T-helper 17 cell (primary cell): ENCODE measurements around the gene RABL3. TPM values are rescaled to one million over a fixed set of nuclear protein-coding genes. Genes with fewer than 3 reads are reported as not detected.
"Not testable (repeated sequence)": the region's sequence is repeated elsewhere in the genome, so short reads cannot be mapped to it uniquely, and the experiment has no call there.

Experiments used
- ATAC-seq: fragments of 150-1000 bp; cut with Tn5 transposase; 2 replicates; pipeline ENCODE4 v1.10.0; 2021; ENCODE audit warnings: mild to moderate bottlenecking, moderate library complexity
- DNase-seq, 3 donors: peaks; one replicate each; pipeline versions ENCODE4 v3.0.0 to v3.0.0-alpha.2; 2020 to 2021
- H3K9me3 ChIP-seq: one replicate; pipeline ENCODE4 v1.7.0; 2013; ENCODE audit warnings: low read length, mild to moderate bottlenecking; ENCODE audit not compliant: control insufficient read depth, poor library complexity, severe bottlenecking
- H3K27ac Mint-ChIP-seq: one replicate; pipeline ENCODE4 v1.8.0; 2022; ENCODE audit warnings: mild to moderate bottlenecking, moderate library complexity, mixed read lengths
- H3K27me3 Mint-ChIP-seq: one replicate; pipeline ENCODE4 v1.8.0; 2022; ENCODE audit warnings: mixed read lengths
- H3K36me3 Mint-ChIP-seq: one replicate; pipeline ENCODE4 v1.8.0; 2022; ENCODE audit warnings: low read depth, mixed read lengths
- H3K4me1 Mint-ChIP-seq: one replicate; pipeline ENCODE4 v1.8.0; 2022; ENCODE audit warnings: mild to moderate bottlenecking, mixed read lengths
- H3K4me3 Mint-ChIP-seq: one replicate; pipeline ENCODE4 v1.8.0; 2022; ENCODE audit warnings: mild to moderate bottlenecking, moderate library complexity, mixed read lengths
- total RNA-seq, 4 donors: library from RNA in 2 of 4; stranded (reverse) in 2 of 4; gene quantifications; one replicate each; pipeline ENCODE4 v1.2.3 and lab custom pipeline; 2022 to 2026

RABL3 gene
- total RNA-seq, 2 donors from 2014 or later: 17.3 to 17.8 TPM

DNA sequence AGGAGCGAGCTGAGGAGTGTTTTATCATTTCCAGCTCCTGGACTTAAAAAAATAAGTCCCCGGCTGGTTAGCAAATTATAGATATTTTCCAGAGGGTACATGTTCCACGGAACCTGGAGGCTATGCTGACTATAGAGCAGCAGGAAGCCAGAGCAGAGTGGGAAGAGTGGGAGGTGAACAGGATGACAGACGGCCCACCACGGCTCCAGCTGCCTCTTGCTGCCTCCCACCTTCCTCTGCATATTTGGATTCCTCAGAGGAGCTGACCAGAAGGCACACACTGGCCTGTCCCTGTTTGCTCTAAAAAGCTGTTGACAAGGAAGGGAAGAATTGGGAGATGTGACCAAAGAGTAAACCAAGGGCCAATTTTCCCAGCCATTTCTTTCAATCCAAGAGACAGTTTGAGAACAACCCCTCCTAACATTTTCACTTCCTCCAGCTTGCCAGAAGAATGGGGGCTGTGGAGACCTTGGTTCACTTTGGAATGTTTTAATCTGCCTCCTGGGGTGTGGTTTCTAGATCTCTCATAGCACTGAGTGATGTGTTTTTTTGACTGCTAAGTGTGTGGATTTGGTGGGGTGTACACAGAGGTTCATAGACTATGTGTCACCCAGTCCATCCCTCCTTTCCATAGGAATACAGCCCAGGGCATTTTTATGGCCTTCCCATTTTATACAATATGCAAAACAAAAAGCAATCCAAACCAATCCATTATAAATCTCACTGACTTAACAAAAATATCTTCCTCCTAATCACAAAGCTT lies 97.1 kb downstream of the RABL3 start:
- H3K36me3 Mint-ChIP-seq: peaks cover 3% of the 10 kb centered on the region
- no peak overlapping the region for H3K27ac Mint-ChIP-seq

GRCh38 chr3:120642368-120642948 lies 99.9 kb downstream of the RABL3 start:
- Mint-ChIP-seq H3K4me3 (no peak overlapping the region), H3K27ac (no peak overlapping the region), H3K4me1 (peaks cover 12% of the 10 kb centered on the region), H3K27me3 (no peaks in the 10 kb centered on the region), H3K36me3 (peaks cover 3% of the 10 kb centered on the region)
- ATAC-seq (no peak), DNase-seq (no peak)
- H3K9me3 ChIP-seq: no peaks in the 10 kb centered on the region

More for the DNA sequence above, 97.1 kb downstream of the RABL3 start:
- Mint-ChIP-seq H3K4me1 (peaks cover 6% of the 10 kb centered on the region), H3K4me3 (no peak overlapping the region), H3K27me3 (peaks cover 4% of the 10 kb centered on the region)
- ATAC-seq (no peak), DNase-seq (no peak)
- H3K9me3 ChIP-seq: no peaks in the 10 kb centered on the region

GRCh38 chr3:120641696-120642246 lies 100.5 kb downstream of the RABL3 start:
- DNase-seq (no peak), ATAC-seq (no peak)
- Mint-ChIP-seq H3K27ac (no peak overlapping the region), H3K36me3 (peaks cover 3% of the 10 kb centered on the region), H3K4me3 (no peak overlapping the region), H3K27me3 (no peaks in the 10 kb centered on the region), H3K4me1 (peaks cover 12% of the 10 kb centered on the region)
- H3K9me3 ChIP-seq: no peaks in the 10 kb centered on the region

DNA sequence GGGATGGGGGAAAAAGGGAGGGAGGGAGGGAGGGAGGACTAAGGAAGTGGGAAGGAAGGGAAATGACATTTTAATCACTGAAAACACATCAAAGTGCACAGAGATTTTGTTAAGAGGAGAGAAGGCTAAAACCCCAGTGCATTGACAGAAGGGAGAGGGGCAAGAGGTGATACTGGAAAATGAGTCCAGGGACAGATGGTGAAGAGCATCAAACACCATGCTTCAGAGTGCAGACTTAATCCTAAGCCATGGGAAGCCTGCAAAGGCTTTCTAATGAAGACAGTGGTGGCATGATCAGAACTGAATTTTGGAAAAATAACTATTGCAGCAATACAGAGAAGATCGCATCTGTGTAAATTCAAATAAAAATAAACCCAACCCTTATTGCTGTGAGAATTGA lies 102.1 kb downstream of the RABL3 start:
- DNase-seq: no peak

GRCh38 chr3:120638820-120639219 lies 103.5 kb downstream of the RABL3 start:
- H3K36me3 Mint-ChIP-seq, H3K4me1 Mint-ChIP-seq, H3K27ac Mint-ChIP-seq, H3K4me3 Mint-ChIP-seq, ATAC-seq, H3K9me3 ChIP-seq, DNase-seq, H3K27me3 Mint-ChIP-seq: not testable (repeated sequence)

More for the DNA sequence above, 102.1 kb downstream of the RABL3 start:
- H3K9me3 ChIP-seq: no peaks in the 10 kb centered on the region
- no peak overlapping the region for H3K4me3 Mint-ChIP-seq
- peaks cover 8% of the 10 kb centered on the region for H3K4me1 Mint-ChIP-seq
- H3K27ac Mint-ChIP-seq: no peak overlapping the region
- ATAC-seq: no peak
- no peaks in the 10 kb centered on the region for H3K36me3 Mint-ChIP-seq
- H3K27me3 Mint-ChIP-seq: no peaks in the 10 kb centered on the region

- DNase-seq (no peak), ATAC-seq (no peak)
- H3K4me3 Mint-ChIP-seq: no peak overlapping the region
- H3K36me3 Mint-ChIP-seq: no peaks in the 10 kb centered on the region
- H3K9me3 ChIP-seq: no peaks in the 10 kb centered on the region
- no peaks in the 10 kb centered on the region for H3K27me3 Mint-ChIP-seq
- H3K4me1 Mint-ChIP-seq: peaks cover 8% of the 10 kb centered on the region
- H3K27ac Mint-ChIP-seq: no peak overlapping the region
These were observed 104.3 kb downstream of the RABL3 start for GRCh38 chr3:120637851-120638559.

DNA sequence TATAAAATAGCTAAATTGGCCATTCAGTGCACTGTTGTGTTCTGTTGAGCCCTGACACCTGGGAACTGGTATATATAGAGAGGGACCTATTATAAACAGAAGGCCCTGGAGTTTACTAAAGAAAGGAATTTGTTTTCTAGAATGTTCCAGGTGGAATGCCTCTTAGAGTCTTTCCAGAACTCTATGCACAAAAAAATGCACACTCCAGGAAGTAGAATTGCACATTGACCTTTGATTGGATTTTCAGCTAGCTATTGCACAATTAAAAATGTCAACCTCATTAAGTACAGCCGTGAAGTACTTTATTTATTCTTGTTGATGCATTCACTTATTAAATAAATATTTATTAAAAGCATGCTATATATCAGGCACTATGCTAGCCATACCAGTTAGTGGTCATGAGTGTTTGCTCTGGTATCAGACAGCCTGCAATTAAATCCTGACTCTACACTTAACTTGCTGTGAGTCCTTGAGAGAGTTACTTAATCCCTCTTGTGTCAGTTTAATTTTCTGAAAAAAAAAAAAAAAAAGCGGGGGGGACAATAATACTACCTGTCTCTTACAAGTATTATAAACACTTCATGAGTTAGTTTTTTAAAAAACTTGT lies 105.4 kb downstream of the RABL3 start:
- H3K36me3 Mint-ChIP-seq: no peaks in the 10 kb centered on the region
- H3K27me3 Mint-ChIP-seq: no peaks in the 10 kb centered on the region
- ATAC-seq: no peak
- no peak overlapping the region for H3K27ac Mint-ChIP-seq
- no peak for DNase-seq
- H3K4me1 Mint-ChIP-seq: peaks cover 8% of the 10 kb centered on the region
- H3K4me3 Mint-ChIP-seq: no peak overlapping the region
- no peaks in the 10 kb centered on the region for H3K9me3 ChIP-seq

Other genes with a start within 250 kb of the RABL3 start
- 10 to 100 TPM; 69.9 to 77.3 TPM for gene NDUFB4, start 146.2 kb downstream of the RABL3 start, total RNA-seq
- gene HGD, start 60.3 kb downstream of the RABL3 start, total RNA-seq: 10 to 100 TPM in 1 of 2 donors, 1 to 10 TPM in 1; 2.8 to 19.1 TPM
- 10 to 100 TPM in 1 of 2 donors, 1 to 10 TPM in 1; 9.6 to 11.4 TPM for gene GTF2E1, start 228 bp upstream of the RABL3 start, total RNA-seq
- not detected for gene STXBP5L, start 165.7 kb upstream of the RABL3 start, total RNA-seq